Ectodermal cell (in vitro differentiated cells): ENCODE measurements around the gene KCNIP4.
"Not testable (repeated sequence)": the region's sequence is repeated elsewhere in the genome, so short reads cannot be mapped to it uniquely, and the experiment has no call there.

ENCODE experiments used
- H3K27ac ChIP-seq: 2 replicates; pipeline ENCODE4 v1.7.0; 2013; ENCODE audit warnings: mild to moderate bottlenecking, low read depth, low read length; ENCODE audit not compliant: insufficient read depth, poor library complexity, severe bottlenecking
- H3K27me3 ChIP-seq: 2 replicates; pipeline ENCODE4 v1.7.0; 2013; ENCODE audit warnings: mild to moderate bottlenecking, low read length; ENCODE audit not compliant: insufficient read depth, control insufficient read depth, poor library complexity, severe bottlenecking
- H3K36me3 ChIP-seq: one replicate; pipeline ENCODE4 v1.7.0; 2013; ENCODE audit warnings: low read length; ENCODE audit not compliant: control insufficient read depth, insufficient read depth
- H3K4me1 ChIP-seq: one replicate; pipeline ENCODE4 v1.7.0; 2013; ENCODE audit warnings: low read length; ENCODE audit not compliant: control insufficient read depth, insufficient read depth
- H3K4me3 ChIP-seq: 2 replicates; pipeline ENCODE4 v1.7.0; 2013; ENCODE audit warnings: low read depth, low read length, control low read depth; ENCODE audit not compliant: insufficient read depth
- H3K9me3 ChIP-seq: 2 replicates; pipeline ENCODE4 v1.7.0; 2013; ENCODE audit warnings: mild to moderate bottlenecking, low read length, moderate library complexity; ENCODE audit not compliant: control insufficient read depth
- WGBS, 2 experiments: methylation state at CpG; one replicate each; pipeline ENCODE4 v1.1.7; 2013; ENCODE audit warnings: missing lambda C conversion rate in 2 of 2; 5-methylcytosine and 5-hydroxymethylcytosine counted together

KCNIP4 gene

GRCh38 chr4:21374641-21375368 lies 573.8 kb downstream of the KCNIP4 start:
- no peaks in the 10 kb centered on the region for H3K4me1 ChIP-seq
- no peaks in the 10 kb centered on the region for H3K9me3 ChIP-seq
- H3K4me3 ChIP-seq: no peak overlapping the region
- H3K27ac ChIP-seq: no peak overlapping the region
- H3K27me3 ChIP-seq: no peaks in the 10 kb centered on the region
- 78 to 89% methylated on average over 2 of the region's 2 CpGs for WGBS, 2 experiments
- H3K36me3 ChIP-seq: no peaks in the 10 kb centered on the region

GRCh38 chr4:21367567-21367966 lies 581.0 kb downstream of the KCNIP4 start:
- H3K9me3 ChIP-seq: no peaks in the 10 kb centered on the region
- H3K27ac ChIP-seq: no peak overlapping the region
- WGBS, 2 experiments: 77 to 80% methylated on average over 2 of the region's 2 CpGs
- H3K4me1 ChIP-seq: peaks cover 7% of the 10 kb centered on the region
- H3K36me3 ChIP-seq: no peaks in the 10 kb centered on the region
- no peak overlapping the region for H3K4me3 ChIP-seq
- H3K27me3 ChIP-seq: no peaks in the 10 kb centered on the region

- WGBS, 2 experiments: 61 to 69% methylated on average over 1 of the region's 1 CpG
- no peaks in the 10 kb centered on the region for H3K36me3 ChIP-seq
These were observed 581.7 kb downstream of the KCNIP4 start for GRCh38 chr4:21366840-21367239.

GRCh38 chr4:21366312-21366711 lies 582.3 kb downstream of the KCNIP4 start:
- WGBS, 2 experiments: 28 to 29% methylated on average over 2 of the region's 2 CpGs
- H3K36me3 ChIP-seq: no peaks in the 10 kb centered on the region

More at GRCh38 chr4:21366840-21367239, 581.7 kb downstream of the KCNIP4 start:
- Histone ChIP-seq H3K27ac (no peak overlapping the region), H3K4me1 (peaks cover 7% of the 10 kb centered on the region), H3K27me3 (no peaks in the 10 kb centered on the region), H3K4me3 (no peak overlapping the region), H3K9me3 (no peaks in the 10 kb centered on the region)

GRCh38 chr4:21363701-21364100 lies 584.9 kb downstream of the KCNIP4 start:
- WGBS, 2 experiments: 94 to 100% methylated on average over 1 of the region's 1 CpG
- no peaks in the 10 kb centered on the region for H3K36me3 ChIP-seq
- peaks cover 7% of the 10 kb centered on the region for H3K4me1 ChIP-seq
- no peak overlapping the region for H3K4me3 ChIP-seq
- H3K27ac ChIP-seq: no peak overlapping the region
- no peaks in the 10 kb centered on the region for H3K9me3 ChIP-seq
- H3K27me3 ChIP-seq: no peaks in the 10 kb centered on the region

More at GRCh38 chr4:21366312-21366711, 582.3 kb downstream of the KCNIP4 start:
- no peaks in the 10 kb centered on the region for H3K27me3 ChIP-seq
- peaks cover 7% of the 10 kb centered on the region for H3K4me1 ChIP-seq
- H3K27ac ChIP-seq: no peak overlapping the region
- H3K4me3 ChIP-seq: no peak overlapping the region
- H3K9me3 ChIP-seq: no peaks in the 10 kb centered on the region

GRCh38 chr4:21352354-21352753 lies 596.2 kb downstream of the KCNIP4 start:
- H3K36me3 ChIP-seq, H3K27me3 ChIP-seq, H3K27ac ChIP-seq, H3K9me3 ChIP-seq, H3K4me1 ChIP-seq, H3K4me3 ChIP-seq: not testable (repeated sequence)
- WGBS, 2 experiments: 89 to 97% methylated on average over 4 of the region's 4 CpGs

GRCh38 chr4:21347142-21347541 lies 601.4 kb downstream of the KCNIP4 start:
- no peak overlapping the region for H3K4me3 ChIP-seq
- no peaks in the 10 kb centered on the region for H3K27me3 ChIP-seq
- no peak overlapping the region for H3K27ac ChIP-seq
- no peaks in the 10 kb centered on the region for H3K9me3 ChIP-seq
- no peaks in the 10 kb centered on the region for H3K4me1 ChIP-seq
- H3K36me3 ChIP-seq: no peaks in the 10 kb centered on the region
- 73 to 87% methylated on average over 1 of the region's 1 CpG for WGBS, 2 experiments

GRCh38 chr4:21327976-21328700 lies 620.4 kb downstream of the KCNIP4 start:
- Histone ChIP-seq H3K9me3 (peaks cover 2% of the 10 kb centered on the region), H3K27me3 (no peaks in the 10 kb centered on the region), H3K4me1 (no peaks in the 10 kb centered on the region), H3K4me3 (no peak overlapping the region), H3K27ac (no peak overlapping the region), H3K36me3 (no peaks in the 10 kb centered on the region)
- WGBS, 2 experiments: 87 to 97% methylated on average over 3 of the region's 3 CpGs

- H3K9me3 ChIP-seq: peaks cover 2% of the 10 kb centered on the region
- no peaks in the 10 kb centered on the region for H3K4me1 ChIP-seq
- H3K27ac ChIP-seq: no peak overlapping the region
- no peaks in the 10 kb centered on the region for H3K36me3 ChIP-seq
- H3K27me3 ChIP-seq: no peaks in the 10 kb centered on the region
- H3K4me3 ChIP-seq: no peak overlapping the region
- WGBS, 2 experiments: 90% methylated on average over 1 of the region's 1 CpG
These were observed 628.5 kb downstream of the KCNIP4 start for GRCh38 chr4:21320034-21320433.

GRCh38 chr4:21307709-21308108 lies 640.9 kb downstream of the KCNIP4 start:
- H3K27ac ChIP-seq: no peak overlapping the region
- H3K4me3 ChIP-seq: no peak overlapping the region
- H3K36me3 ChIP-seq: no peaks in the 10 kb centered on the region
- 85 to 94% methylated on average over 3 of the region's 3 CpGs for WGBS, 2 experiments
- H3K4me1 ChIP-seq: no peaks in the 10 kb centered on the region
- no peaks in the 10 kb centered on the region for H3K9me3 ChIP-seq
- peaks cover 30% of the 10 kb centered on the region for H3K27me3 ChIP-seq
